OCI-LY7 (cell line): Measurements from ENCODE around the gene USP8. TPM values are rescaled to one million over a fixed set of nuclear protein-coding genes. Genes with fewer than 3 reads are reported as not detected.

Experiments
- BruUV-seq: library from RNA; stranded (reverse); fragments of 400-500 nt; replicated peaks from 2 replicates; lab custom pipeline; 2021; lab: Mats Ljungman, UMichigan
- CTCF ChIA-PET: fragments of 300-600 bp; sonication (Branson Sonifier 250); formaldehyde crosslinking; loops from one replicate; lab custom pipeline; 2022; ENCODE audit warnings: antibody characterized with exemption; ENCODE audit not compliant: unreplicated experiment; lab: Charles Lee
- POLR2A ChIA-PET: fragments of 300-600 bp; sonication (Branson Sonifier 250); formaldehyde crosslinking; loops from one replicate; lab custom pipeline; 2022; ENCODE audit warnings: antibody characterized with exemption; lab: Charles Lee
- DNase-seq: peaks from one replicate; pipeline ENCODE4 v3.0.0-alpha.2; 2015; ENCODE audit warnings: low spot score
- H2AFZ ChIP-seq: fragments of 200-600 bp; sonication (generic), shearing (Covaris generic); 2 replicates; pipeline ENCODE4 v1.6.1; 2014; ENCODE audit warnings: mild to moderate bottlenecking, antibody characterized with exemption, low read length, moderate library complexity
- H3K27ac ChIP-seq: fragments of 200-600 bp; sonication (generic); 2 replicates; pipeline ENCODE4 v1.5.1; 2014; ENCODE audit warnings: mixed run types, low read depth, mild to moderate bottlenecking, moderate library complexity, low read length, inconsistent platforms; ENCODE audit not compliant: poor library complexity, severe bottlenecking
- H3K36me3 ChIP-seq: fragments of 200-600 bp; sonication (generic); 2 replicates; pipeline ENCODE4 v1.6.1; 2014; ENCODE audit warnings: mild to moderate bottlenecking, antibody characterized with exemption, low read length, moderate library complexity, mixed read lengths; ENCODE audit not compliant: insufficient read depth
- H3K4me1 ChIP-seq: fragments of 200-600 bp; sonication (generic); 2 replicates; pipeline ENCODE4 v1.5.1; 2014; ENCODE audit warnings: mild to moderate bottlenecking, low read length; ENCODE audit not compliant: insufficient read depth, poor library complexity, severe bottlenecking
- H3K4me2 ChIP-seq: fragments of 200-600 bp; sonication (generic); 2 replicates; pipeline ENCODE4 v1.6.1; 2014; ENCODE audit warnings: mild to moderate bottlenecking, low read length
- H3K4me3 ChIP-seq: fragments of 200-600 bp; sonication (generic); 2 replicates; pipeline ENCODE4 v1.5.1; 2014; ENCODE audit warnings: mild to moderate bottlenecking, low read depth, low read length; ENCODE audit not compliant: poor library complexity, severe bottlenecking
- H3K79me2 ChIP-seq: fragments of 200-600 bp; sonication (generic); 2 replicates; pipeline ENCODE4 v1.6.1; 2016; ENCODE audit warnings: low read depth, mild to moderate bottlenecking, low read length, moderate library complexity, mixed read lengths; ENCODE audit not compliant: insufficient read depth
- H3K9me2 ChIP-seq: fragments of 200-600 bp; sonication (generic); 2 replicates; pipeline ENCODE4 v1.6.1; 2016; ENCODE audit warnings: mild to moderate bottlenecking, low read length, mixed read lengths; ENCODE audit not compliant: insufficient read depth
- H3K9me3 ChIP-seq: fragments of 200-600 bp; sonication (generic); 2 replicates; pipeline ENCODE4 v1.6.1; 2014; ENCODE audit warnings: mild to moderate bottlenecking, mixed run types, low read length, mixed read lengths
- H4K20me1 ChIP-seq: fragments of 200-600 bp; sonication (generic); 2 replicates; pipeline ENCODE4 v1.6.1; 2014; ENCODE audit warnings: mild to moderate bottlenecking, antibody characterized with exemption, low read length, moderate library complexity, mixed read lengths; ENCODE audit not compliant: insufficient read depth
- CTCF ChIP-seq: fragments of 200-600 bp; sonication (generic); conservative IDR thresholded peaks from 2 replicates; pipeline ENCODE4 v1.5.1; 2014; ENCODE audit warnings: mild to moderate bottlenecking, antibody characterized with exemption, low read length, moderate library complexity, mixed read lengths
- EZH2phosphoT487 ChIP-seq: fragments of 200-600 bp; sonication (generic); IDR thresholded peaks from 2 replicates; pipeline ENCODE4 v1.6.1; 2018; ENCODE audit warnings: low read depth, borderline replicate concordance, mild to moderate bottlenecking, mixed run types, antibody characterized with exemption, low read length, moderate library complexity, mixed read lengths
- intact Hi-C: fragments of 100-400 bp; cut with micrococcal nuclease; formaldehyde crosslinking; loops from one replicate; pipeline ENCODE4 v1.10.0; 2022; ENCODE audit not compliant: unreplicated experiment
- total RNA-seq, 2 experiments: library from RNA; depleted of rRNA in 1 of 2; stranded (reverse); fragments of >200 nt in 1 of 2; shearing (Covaris generic) in 1 of 2; gene quantifications; 2 replicates each; pipeline ENCODE4 v1.2.3, GENCODE V29; 2014 to 2022

The USP8 gene
- total RNA-seq, 2 experiments from 2014 or later, result 34.1 to 43.8 TPM

GRCh38 chr15:50506121-50506520 is 81.9 kb downstream of the USP8 start:
- no peak for DNase-seq
- CTCF ChIA-PET, result no interaction called here
- Histone ChIP-seq H3K9me2 (no peaks in the 10 kb centered on the region), H4K20me1 (no peaks in the 10 kb centered on the region), H3K79me2 (no peaks in the 10 kb centered on the region), H3K4me2 (no peak overlapping the region), H3K36me3 (peaks cover 21% of the 10 kb centered on the region; the same call in 1 of the 2 replicates), H2AFZ (no peak overlapping the region), H3K4me3 (no peak overlapping the region), H3K9me3 (no peaks in the 10 kb centered on the region), H3K27ac (no peak overlapping the region), H3K4me1 (no peaks in the 10 kb centered on the region)
- intact Hi-C loops, result no loop called here
- TF ChIP-seq CTCF, result no peak
- no peak for TF ChIP-seq EZH2phosphoT487
- no TSS peak for BruUV-seq
- POLR2A ChIA-PET, result interaction anchor here (1.2 kb wide), 1 partner anchor 10 kb away, joined by 4 read pairs; no protein-coding TSS in a partner anchor

GRCh38 chr15:50513001-50513400 is 88.8 kb downstream of the USP8 start:
- Histone ChIP-seq H3K79me2 (no peaks in the 10 kb centered on the region), H3K4me3 (no peak overlapping the region), H4K20me1 (no peaks in the 10 kb centered on the region), H3K4me1 (no peaks in the 10 kb centered on the region), H3K9me2 (no peaks in the 10 kb centered on the region), H3K9me3 (no peaks in the 10 kb centered on the region), H2AFZ (no peak overlapping the region), H3K27ac (no peak overlapping the region), H3K4me2 (no peak overlapping the region), H3K36me3 (no peaks in the 10 kb centered on the region)
- no TSS peak for BruUV-seq
- DNase-seq, result no peak
- no peak for TF ChIP-seq EZH2phosphoT487
- TF ChIP-seq CTCF, result no peak
- POLR2A ChIA-PET, result interaction anchor here (0.6 to 0.7 kb wide), 2 partner anchors 33 to 153 kb away, joined by 4 to 6 read pairs; no protein-coding TSS in a partner anchor
- intact Hi-C loops, result no loop called here
- CTCF ChIA-PET, result no interaction called here

GRCh38 chr15:50519740-50520425 is 95.7 kb downstream of the USP8 start:
- no peak overlapping the region for H3K27ac ChIP-seq
- H3K79me2 ChIP-seq, result no peaks in the 10 kb centered on the region
- H3K4me3 ChIP-seq, result no peak overlapping the region
- TF ChIP-seq CTCF, result no peak
- no peak for TF ChIP-seq EZH2phosphoT487
- ChIA-PET POLR2A (interaction anchor here (1.3 kb wide), 1 partner anchor 25 kb away, joined by 3 read pairs; no protein-coding TSS in a partner anchor), CTCF (no interaction called here)
- no TSS peak for BruUV-seq
- no peaks in the 10 kb centered on the region for H3K9me2 ChIP-seq
- no peak for DNase-seq
- H4K20me1 ChIP-seq, result no peaks in the 10 kb centered on the region
- intact Hi-C loops, result no loop called here
- H2AFZ ChIP-seq, result no peak overlapping the region
- H3K4me2 ChIP-seq, result no peak overlapping the region
- no peaks in the 10 kb centered on the region for H3K36me3 ChIP-seq
- no peaks in the 10 kb centered on the region for H3K9me3 ChIP-seq
- H3K4me1 ChIP-seq, result no peaks in the 10 kb centered on the region
